ENCODE measurements around the gene SLC43A2. TPM values are rescaled to one million over a fixed set of nuclear protein-coding genes. Genes with fewer than 3 reads are reported as not detected.

The SLC43A2 gene
- polyA plus RNA-seq, 1 donor (not counting 4 experiments of a cell fraction or from before 2014, with no cell fraction given) = 12.7 TPM

- Histone ChIP-seq H3K9ac (ENCODE audit: control insufficient read depth, extremely low read depth, insufficient read depth, low read length) (no peak overlapping the region), H3K9me1 (ENCODE audit: control insufficient read depth, extremely low read depth, insufficient read depth, low read length) (no peaks in the 10 kb centered on the region), H3K27ac (ENCODE audit: control insufficient read depth, insufficient read depth, low read length) (no peak overlapping the region), H4K20me1 (ENCODE audit: control insufficient read depth, extremely low read depth, insufficient read depth, low read length) (peaks cover 14% of the 10 kb centered on the region), H3K4me1 (ENCODE audit: control insufficient read depth, extremely low read depth, insufficient read depth, low read length) (peaks cover 20% of the 10 kb centered on the region), H3K4me3 (ENCODE audit: control insufficient read depth in 2 of 3, extremely low read depth in 1 of 3, insufficient read depth in 2 of 3, low read depth in 1 of 3, low read length in 3 of 3) (no peak overlapping the region), H3K27me3 (ENCODE audit: control insufficient read depth, extremely low read depth, insufficient read depth, low read length) (peaks cover 3% of the 10 kb centered on the region), H2AFZ (ENCODE audit: control insufficient read depth, low read length) (no peak overlapping the region), H3K9me3 (ENCODE audit: control insufficient read depth, low read depth, low read length) (no peaks in the 10 kb centered on the region), H3K36me3 (ENCODE audit: control insufficient read depth in 2 of 2, extremely low read depth in 1 of 2, insufficient read depth in 2 of 2, low read length in 2 of 2) (peaks cover 11 to 16% of the 10 kb centered on the region in 2 experiments), H3K79me2 (ENCODE audit: control insufficient read depth, insufficient read depth, low read length) (peaks cover 47% of the 10 kb centered on the region), H3K4me2 (ENCODE audit: control insufficient read depth, extremely low read depth, insufficient read depth, low read depth, low read length) (no peak overlapping the region)
- no peak for DNase-seq (ENCODE audit: low read depth, low spot score)
- FAIRE-seq = no peak
- dilution Hi-C loops (cut with MboI; ENCODE audit: extremely low pct_ligation_motif_present, low sequenced_read_pairs) = no loop called here
- TF ChIP-seq CTCF (optimal IDR thresholded peaks at IDR 0.05 in 1 of 3, IDR thresholded peaks at IDR 0.05 in 1 of 3, conservative IDR thresholded peaks at IDR 0.05 in 1 of 3; ENCODE audit: extremely low read depth in 1 of 3, insufficient read depth in 2 of 3, low read length in 3 of 3) (no peak), EZH2 (IDR thresholded peaks at IDR 0.05; ENCODE audit: low read length) (no peak)
These were observed 69.3 kb downstream of the SLC43A2 start for GRCh38 chr17:1559047-1560043.

- dilution Hi-C loops (cut with MboI; ENCODE audit: extremely low pct_ligation_motif_present, low sequenced_read_pairs) = no loop called here
- H3K4me2 ChIP-seq (ENCODE audit: control insufficient read depth, extremely low read depth, insufficient read depth, low read depth, low read length) = no peak overlapping the region
- H3K27ac ChIP-seq (ENCODE audit: control insufficient read depth, insufficient read depth, low read length) = no peak overlapping the region
- peaks cover under 1% of the 10 kb centered on the region for H3K27me3 ChIP-seq (ENCODE audit: control insufficient read depth, extremely low read depth, insufficient read depth, low read length)
- no peaks in the 10 kb centered on the region for H3K9me3 ChIP-seq (ENCODE audit: control insufficient read depth, low read depth, low read length)
- H3K4me1 ChIP-seq (ENCODE audit: control insufficient read depth, extremely low read depth, insufficient read depth, low read length) = peaks cover 20% of the 10 kb centered on the region
- H3K36me3 ChIP-seq (ENCODE audit: control insufficient read depth in 2 of 2, extremely low read depth in 1 of 2, insufficient read depth in 2 of 2, low read length in 2 of 2) = peaks cover 15 to 16% of the 10 kb centered on the region in 2 experiments
- H3K4me3 ChIP-seq (ENCODE audit: control insufficient read depth in 2 of 3, extremely low read depth in 1 of 3, insufficient read depth in 2 of 3, low read depth in 1 of 3, low read length in 3 of 3) = no peak overlapping the region
- H4K20me1 ChIP-seq (ENCODE audit: control insufficient read depth, extremely low read depth, insufficient read depth, low read length) = peaks cover 14% of the 10 kb centered on the region
- H3K9me1 ChIP-seq (ENCODE audit: control insufficient read depth, extremely low read depth, insufficient read depth, low read length) = no peaks in the 10 kb centered on the region
- no peak for FAIRE-seq
- peaks cover 49% of the 10 kb centered on the region for H3K79me2 ChIP-seq (ENCODE audit: control insufficient read depth, insufficient read depth, low read length)
- no peak overlapping the region for H2AFZ ChIP-seq (ENCODE audit: control insufficient read depth, low read length)
- no peak overlapping the region for H3K9ac ChIP-seq (ENCODE audit: control insufficient read depth, extremely low read depth, insufficient read depth, low read length)
- TF ChIP-seq EZH2 (IDR thresholded peaks at IDR 0.05; ENCODE audit: low read length) (no peak), CTCF (optimal IDR thresholded peaks at IDR 0.05 in 1 of 3, IDR thresholded peaks at IDR 0.05 in 1 of 3, conservative IDR thresholded peaks at IDR 0.05 in 1 of 3; ENCODE audit: extremely low read depth in 1 of 3, insufficient read depth in 2 of 3, low read length in 3 of 3) (no peak)
- DNase-seq (ENCODE audit: low read depth, low spot score) = no peak
These were observed 70.2 kb downstream of the SLC43A2 start for GRCh38 chr17:1558401-1558800.
